Eye (tissue), 1 donor: Measurements from ENCODE around the gene CREG2.

Source experiments
- DNase-seq: peaks from one replicate; pipeline ENCODE4 v3.0.0-alpha.2; 2015

The CREG2 gene

GRCh38 chr2:101305035-101305434, 82.3 kb downstream of the CREG2 start:
- DNase-seq = no peak

- no peak for DNase-seq
Measured at GRCh38 chr2:101303688-101304087, 83.6 kb downstream of the CREG2 start.

GRCh38 chr2:101302016-101302415, 85.3 kb downstream of the CREG2 start:
- no peak for DNase-seq

- DNase-seq = no peak
Measured at GRCh38 chr2:101300836-101301235, 86.5 kb downstream of the CREG2 start.

- DNase-seq = no peak
Measured at GRCh38 chr2:101300164-101300563, 87.1 kb downstream of the CREG2 start.

GRCh38 chr2:101299604-101300003, 87.7 kb downstream of the CREG2 start:
- DNase-seq = no peak

GRCh38 chr2:101297383-101297782, 89.9 kb downstream of the CREG2 start:
- no peak for DNase-seq

GRCh38 chr2:101296371-101296770, 90.9 kb downstream of the CREG2 start:
- no peak for DNase-seq

- DNase-seq = no peak
Measured at GRCh38 chr2:101295895-101296294, 91.4 kb downstream of the CREG2 start.
